Activated CD8-positive, alpha-beta T cell treated with anti-CD3 and anti-CD28 coated beads, Interleukin-2, amount 10 ng/mL, durations not matched to agents 7 days and 5 days (primary cell): Measurements from ENCODE around the gene INTS12. TPM values are rescaled to one million over a fixed set of nuclear protein-coding genes. Genes with fewer than 3 reads are reported as not detected.
A peak's percentile ranks its signal among the peaks of the same experiment; 100 is the strongest.
"Not testable (repeated sequence)": the region's sequence is repeated elsewhere in the genome, so short reads cannot be mapped to it uniquely, and the experiment has no call there.

Experiments used
- ATAC-seq: fragments of 150-1000 bp; cut with Tn5 transposase; one replicate; pipeline ENCODE4 v1.10.0; 2021; ENCODE audit warnings: moderate library complexity
- CTCF ChIA-PET: fragments of 350-600 bp; sonication (Branson Sonifier 250); formaldehyde crosslinking; loops from one replicate; lab custom pipeline; 2021; ENCODE audit warnings: antibody characterized with exemption; lab: Charles Lee
- POLR2A ChIA-PET: fragments of 350-600 bp; sonication (Branson Sonifier 250); formaldehyde crosslinking; loops from one replicate; lab custom pipeline; 2021; ENCODE audit warnings: antibody characterized with exemption; lab: Charles Lee
- DNase-seq: peaks from one replicate; pipeline ENCODE4 v3.0.0-alpha.2; 2020
- H3K27ac Mint-ChIP-seq: one replicate; pipeline ENCODE4 v1.8.0; 2021; ENCODE audit warnings: mild to moderate bottlenecking, mixed read lengths
- H3K27me3 Mint-ChIP-seq: one replicate; pipeline ENCODE4 v1.8.0; 2021; ENCODE audit warnings: low read depth, mixed read lengths
- H3K36me3 Mint-ChIP-seq: one replicate; pipeline ENCODE4 v1.8.0; 2021; ENCODE audit warnings: low read depth, mixed read lengths
- H3K4me1 Mint-ChIP-seq: one replicate; pipeline ENCODE4 v1.8.0; 2021; ENCODE audit warnings: low read depth, mixed read lengths
- H3K4me3 Mint-ChIP-seq: one replicate; pipeline ENCODE4 v1.8.0; 2021; ENCODE audit warnings: mild to moderate bottlenecking, mixed read lengths
- H3K9me3 Mint-ChIP-seq: one replicate; pipeline ENCODE4 v1.8.0; 2022; ENCODE audit warnings: mixed read lengths; ENCODE audit not compliant: insufficient read depth
- total RNA-seq, 2 experiments: library from RNA; stranded (reverse); gene quantifications; one replicate each; pipeline ENCODE4 v1.2.3, GENCODE V29; 2021

Gene INTS12, protein sequence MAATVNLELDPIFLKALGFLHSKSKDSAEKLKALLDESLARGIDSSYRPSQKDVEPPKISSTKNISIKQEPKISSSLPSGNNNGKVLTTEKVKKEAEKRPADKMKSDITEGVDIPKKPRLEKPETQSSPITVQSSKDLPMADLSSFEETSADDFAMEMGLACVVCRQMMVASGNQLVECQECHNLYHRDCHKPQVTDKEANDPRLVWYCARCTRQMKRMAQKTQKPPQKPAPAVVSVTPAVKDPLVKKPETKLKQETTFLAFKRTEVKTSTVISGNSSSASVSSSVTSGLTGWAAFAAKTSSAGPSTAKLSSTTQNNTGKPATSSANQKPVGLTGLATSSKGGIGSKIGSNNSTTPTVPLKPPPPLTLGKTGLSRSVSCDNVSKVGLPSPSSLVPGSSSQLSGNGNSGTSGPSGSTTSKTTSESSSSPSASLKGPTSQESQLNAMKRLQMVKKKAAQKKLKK
- 10 to 100 TPM; 17.1 to 17.5 TPM for total RNA-seq

DNA sequence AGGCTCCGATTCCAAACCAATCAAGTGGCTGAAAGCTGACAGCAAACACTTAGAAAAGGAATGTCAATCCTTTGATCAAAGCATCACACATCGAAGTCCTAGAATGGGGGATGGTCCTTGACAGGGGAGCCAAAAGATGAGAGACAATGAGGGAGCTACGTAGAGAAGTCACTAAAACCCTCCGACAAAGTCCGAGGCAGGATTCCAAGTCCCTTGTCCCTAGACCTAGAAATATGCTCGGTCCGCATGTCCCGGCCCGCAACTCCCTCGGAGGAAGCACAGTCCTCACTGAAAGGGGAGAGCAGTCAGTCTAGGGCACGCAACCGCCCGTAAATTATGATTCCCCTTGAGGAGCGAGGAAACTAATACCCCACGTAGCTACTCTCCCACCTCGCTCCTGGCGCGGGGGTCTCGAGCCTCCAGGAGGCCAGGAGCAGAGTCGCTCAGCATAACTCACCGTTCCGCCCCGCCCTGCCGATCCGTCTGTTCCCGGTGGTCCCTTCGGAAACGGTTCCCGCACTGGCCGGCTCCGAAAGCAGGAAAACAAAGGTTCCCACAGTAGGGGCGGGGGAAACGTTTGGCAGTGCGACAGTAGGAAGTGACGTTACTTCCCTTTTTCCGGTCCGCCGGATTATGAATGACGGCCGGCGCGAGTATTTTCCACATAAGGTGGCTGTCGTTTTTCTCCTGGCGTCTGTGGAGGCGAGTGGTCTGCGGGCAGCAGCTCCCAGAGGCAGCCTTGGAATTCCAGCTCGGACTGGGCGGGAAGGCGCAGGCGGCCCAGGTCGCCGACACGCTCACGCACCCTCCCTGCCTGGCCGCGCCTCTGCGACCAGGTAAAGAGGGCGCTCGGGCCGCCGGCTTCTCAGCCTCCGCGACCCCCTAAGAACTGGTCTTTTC lies at the start of gene INTS12, which contains the start of gene GSTCD:
INTS12 (minus strand) TSS at position 509 of the 900 bp plus-strand sequence. CDS start 8,684 bp downstream, outside the sequence.
GSTCD (plus strand) TSS at position 604 of the 900 bp plus-strand sequence. CDS start 8,830 bp downstream, outside the sequence.
- DNase-seq, result peak; percentile 91
- Mint-ChIP-seq H3K4me1 (peaks cover 22% of the 10 kb centered on the region), H3K9me3 (no peaks in the 10 kb centered on the region), H3K4me3 (peak within 1 kb of the TSS; percentile 99), H3K36me3 (peaks cover 6% of the 10 kb centered on the region), H3K27ac (peak within 1 kb of the TSS; percentile 94), H3K27me3 (no peaks in the 10 kb centered on the region)
- POLR2A ChIA-PET, result interaction anchor here (0.6 to 1.6 kb wide), 4 partner anchors 23 to 1275 kb away, joined by 3 to 7 read pairs (median 4); partner anchors contain the start of gene PPA2
- ATAC-seq, result peak; percentile 92
- CTCF ChIA-PET, result interaction anchor here (1.1 kb wide), 1 partner anchor 234 kb away, joined by 4 read pairs; the partner anchor contains the start of gene PPA2

DNA sequence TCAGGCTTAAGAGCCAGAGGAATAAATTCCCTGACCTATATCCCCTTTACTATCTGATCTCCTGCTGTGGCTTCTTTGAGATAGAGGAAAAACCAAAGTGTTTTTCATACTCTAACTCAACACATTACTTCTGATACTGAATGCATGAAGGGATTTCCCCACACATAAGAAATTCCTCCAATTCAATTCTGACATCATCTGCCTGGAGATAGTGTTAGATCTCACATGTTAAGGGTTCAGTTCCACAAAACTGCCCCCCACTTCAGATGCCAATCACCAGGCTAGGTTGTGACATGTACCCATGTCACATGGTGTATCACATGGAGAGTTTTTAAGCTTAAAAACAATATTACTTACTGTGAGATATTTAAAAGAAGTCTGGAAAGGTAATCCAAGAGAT lies 46.9 kb upstream of the INTS12 start:
- no peak overlapping the region for H3K27ac Mint-ChIP-seq
- DNase-seq (no peak), ATAC-seq (no peak)
- peaks cover 1% of the 10 kb centered on the region for H3K36me3 Mint-ChIP-seq
- H3K27me3 Mint-ChIP-seq, result no peaks in the 10 kb centered on the region
- no peak overlapping the region for H3K4me3 Mint-ChIP-seq
- H3K9me3 Mint-ChIP-seq, result no peaks in the 10 kb centered on the region
- POLR2A ChIA-PET, result no interaction called here
- CTCF ChIA-PET, result no interaction called here
- H3K4me1 Mint-ChIP-seq, result no peaks in the 10 kb centered on the region

DNA sequence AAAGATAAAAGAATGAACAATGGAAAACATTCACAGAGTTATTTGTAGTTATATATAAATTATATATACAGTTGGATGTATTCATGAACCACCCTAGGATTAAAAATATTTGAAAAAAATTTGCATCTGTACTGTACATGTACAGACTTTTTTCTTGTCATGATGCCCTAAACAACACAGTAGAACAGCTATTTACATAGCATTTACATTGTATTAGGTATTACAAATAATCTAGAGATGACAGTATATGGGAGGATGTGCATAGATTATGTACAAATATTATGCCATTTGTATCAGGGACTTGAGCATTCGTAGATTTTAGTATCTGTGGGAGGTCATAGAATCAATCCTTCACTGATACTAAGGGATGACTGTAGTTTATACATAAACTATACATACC lies 44.9 kb upstream of the INTS12 start:
- POLR2A ChIA-PET, result no interaction called here
- Mint-ChIP-seq H3K9me3 (no peaks in the 10 kb centered on the region), H3K4me3 (no peak overlapping the region)

DNA sequence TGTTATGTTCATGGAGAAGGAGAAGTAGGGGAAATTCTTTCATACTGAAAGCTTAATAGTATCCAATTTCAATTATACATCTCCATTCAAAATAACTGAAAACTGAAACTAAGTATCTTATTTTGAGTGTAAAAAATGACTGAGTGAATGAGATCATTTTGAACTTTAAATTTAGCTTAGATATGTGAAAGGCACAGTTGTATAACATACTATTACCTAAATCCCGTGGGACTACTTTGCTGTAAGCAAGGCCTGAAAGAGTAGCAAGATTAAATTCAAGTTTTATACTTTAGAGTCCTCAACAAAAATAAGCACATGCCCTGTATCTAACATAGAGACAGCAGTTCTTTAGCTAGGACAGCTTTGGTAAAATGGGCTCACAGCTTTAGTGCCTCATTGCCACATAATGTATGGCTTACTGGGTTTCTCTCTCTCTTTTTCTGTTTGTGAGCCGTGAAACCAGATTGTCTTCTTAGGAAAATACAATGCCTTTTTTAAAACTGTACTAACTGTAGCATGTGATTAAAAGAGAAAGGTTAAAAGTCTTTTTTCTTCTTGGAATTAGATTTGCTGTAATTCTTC lies 43.3 kb upstream of the INTS12 start:
- Mint-ChIP-seq H3K27ac (no peak overlapping the region), H3K4me1 (no peaks in the 10 kb centered on the region), H3K4me3 (no peak overlapping the region), H3K27me3 (no peaks in the 10 kb centered on the region), H3K9me3 (no peaks in the 10 kb centered on the region), H3K36me3 (peaks cover 1% of the 10 kb centered on the region)
- no peak for DNase-seq
- ChIA-PET POLR2A (no interaction called here), CTCF (no interaction called here)
- no peak for ATAC-seq

More for the DNA sequence above, 44.9 kb upstream of the INTS12 start:
- H3K27ac Mint-ChIP-seq, result no peak overlapping the region
- peaks cover 1% of the 10 kb centered on the region for H3K36me3 Mint-ChIP-seq
- H3K27me3 Mint-ChIP-seq, result no peaks in the 10 kb centered on the region
- ATAC-seq (no peak), DNase-seq (no peak)
- CTCF ChIA-PET, result interaction anchor here (0.7 kb wide), 1 partner anchor 24 kb away, joined by 3 read pairs; no protein-coding TSS in a partner anchor
- no peaks in the 10 kb centered on the region for H3K4me1 Mint-ChIP-seq

DNA sequence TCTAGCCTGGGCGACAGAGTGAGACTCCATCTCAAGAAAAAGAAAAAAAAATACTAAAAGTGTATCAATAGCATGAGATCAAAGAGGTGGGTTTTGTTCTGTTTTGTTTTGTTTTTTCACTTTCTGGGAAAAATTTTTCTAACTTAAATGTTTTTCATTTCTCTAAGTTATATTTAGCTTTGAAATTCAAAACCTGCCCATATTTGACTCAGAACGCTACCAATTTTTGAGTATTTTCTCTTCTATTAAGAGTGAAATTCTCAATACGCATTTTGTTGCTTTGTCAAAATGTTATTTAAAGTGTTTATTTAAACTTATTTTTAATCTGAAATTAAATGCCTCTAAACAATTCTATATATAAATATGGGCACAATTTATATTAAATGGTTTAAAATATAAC lies 39.7 kb upstream of the INTS12 start:
- ChIA-PET CTCF (no interaction called here), POLR2A (no interaction called here)
- Mint-ChIP-seq H3K36me3 (peaks cover 3% of the 10 kb centered on the region), H3K27me3 (no peaks in the 10 kb centered on the region), H3K9me3 (no peaks in the 10 kb centered on the region), H3K4me3 (no peak overlapping the region), H3K4me1 (no peaks in the 10 kb centered on the region), H3K27ac (no peak overlapping the region)
- ATAC-seq, result no peak
- DNase-seq, result no peak

DNA sequence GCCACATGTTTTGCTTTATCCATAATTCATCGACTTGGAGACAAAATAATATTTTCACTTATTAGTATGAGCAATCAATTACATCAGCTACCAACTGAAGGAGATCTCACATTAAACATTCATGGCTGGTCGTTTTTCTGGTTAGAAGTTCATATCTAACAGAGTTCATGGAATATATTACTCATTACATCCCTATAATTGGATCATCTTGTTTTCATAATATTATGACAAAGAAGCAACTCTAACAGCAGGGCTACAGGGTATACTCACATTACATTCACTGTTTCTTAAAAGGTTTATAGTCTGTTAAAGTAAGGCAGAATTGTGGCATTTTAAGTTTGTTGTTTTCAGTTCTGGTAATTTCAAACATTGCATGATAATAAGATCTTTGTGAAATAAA lies 33.1 kb upstream of the INTS12 start:
- H3K9me3 Mint-ChIP-seq, result peaks cover 14% of the 10 kb centered on the region
- no peak overlapping the region for H3K27ac Mint-ChIP-seq
- peaks cover 41% of the 10 kb centered on the region for H3K36me3 Mint-ChIP-seq
- H3K4me3 Mint-ChIP-seq, result no peak overlapping the region
- H3K4me1 Mint-ChIP-seq, result no peaks in the 10 kb centered on the region
- no peak for DNase-seq
- no peaks in the 10 kb centered on the region for H3K27me3 Mint-ChIP-seq
- no peak for ATAC-seq
- POLR2A ChIA-PET, result no interaction called here
- CTCF ChIA-PET, result no interaction called here

DNA sequence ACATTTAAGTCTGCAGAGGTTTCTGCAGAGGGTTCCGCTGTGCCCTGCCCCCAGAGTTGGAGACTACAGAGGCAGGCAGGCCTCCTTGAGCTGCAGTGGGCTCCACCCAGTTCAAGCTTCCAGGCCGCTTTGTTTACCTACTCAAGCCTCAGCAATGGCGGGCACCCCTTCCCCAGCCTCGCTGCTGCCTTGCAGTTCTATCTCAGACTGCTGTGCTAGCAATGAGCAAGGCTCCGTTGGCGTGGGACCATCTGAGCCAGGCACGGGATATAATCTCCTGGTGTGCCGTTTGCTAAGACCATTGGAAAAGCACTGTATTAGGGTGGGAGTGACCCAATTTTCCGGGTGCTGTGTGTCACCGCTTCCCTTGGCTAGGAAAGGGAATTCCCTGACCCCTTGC lies 26.7 kb upstream of the INTS12 start:
- H3K9me3 Mint-ChIP-seq, result peaks cover 14% of the 10 kb centered on the region
- DNase-seq, POLR2A ChIA-PET, H3K27ac Mint-ChIP-seq, CTCF ChIA-PET, H3K27me3 Mint-ChIP-seq, H3K4me3 Mint-ChIP-seq, ATAC-seq, H3K4me1 Mint-ChIP-seq: not testable (repeated sequence)
- peaks cover 81% of the 10 kb centered on the region for H3K36me3 Mint-ChIP-seq

DNA sequence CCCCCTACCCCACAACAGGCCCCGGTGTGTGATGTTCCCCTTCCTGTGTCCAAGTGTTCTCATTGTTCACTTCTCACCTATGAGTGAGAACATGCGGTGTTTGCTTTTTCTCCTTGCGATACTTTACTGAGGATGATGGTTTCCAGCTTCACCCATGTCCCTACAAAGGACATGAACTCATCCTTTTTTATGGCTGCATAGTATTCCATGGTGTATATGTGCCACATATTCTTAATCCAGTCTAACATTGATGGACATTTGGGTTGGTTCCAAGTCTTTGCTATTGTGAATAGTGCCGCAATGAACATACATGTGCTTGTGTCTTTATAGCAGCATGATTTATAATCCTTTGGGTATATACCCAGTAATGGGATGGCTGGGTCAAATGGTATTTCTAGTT lies 21.4 kb upstream of the INTS12 start:
- POLR2A ChIA-PET, H3K27me3 Mint-ChIP-seq, DNase-seq, H3K9me3 Mint-ChIP-seq, ATAC-seq, CTCF ChIA-PET, H3K4me1 Mint-ChIP-seq, H3K27ac Mint-ChIP-seq, H3K4me3 Mint-ChIP-seq: not testable (repeated sequence)
- H3K36me3 Mint-ChIP-seq, result peaks cover 61% of the 10 kb centered on the region

DNA sequence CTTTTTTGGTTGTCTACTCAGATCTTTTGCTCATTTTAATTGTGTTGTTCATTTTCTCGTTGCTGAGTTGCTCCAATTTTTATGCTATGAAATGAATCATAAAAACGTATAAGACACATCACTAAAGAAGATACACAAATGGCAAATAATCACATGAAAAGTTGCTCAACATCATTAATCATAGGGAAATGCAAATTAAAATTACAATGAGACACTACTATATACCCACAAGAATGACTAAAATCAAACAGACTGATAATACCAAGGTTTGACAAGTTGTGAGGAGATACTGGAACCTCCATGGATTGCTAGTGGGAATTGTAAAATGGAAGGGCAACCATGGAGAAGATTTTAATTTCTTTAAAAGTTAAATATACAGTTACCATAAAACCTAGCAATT lies 17.1 kb upstream of the INTS12 start:
- DNase-seq, result no peak
- Mint-ChIP-seq H3K36me3 (peaks cover 31% of the 10 kb centered on the region), H3K4me3 (no peak overlapping the region), H3K9me3 (no peaks in the 10 kb centered on the region), H3K27me3 (no peaks in the 10 kb centered on the region), H3K4me1 (no peaks in the 10 kb centered on the region), H3K27ac (no peak overlapping the region)
- ChIA-PET CTCF (no interaction called here), POLR2A (no interaction called here)
- ATAC-seq, result no peak

DNA sequence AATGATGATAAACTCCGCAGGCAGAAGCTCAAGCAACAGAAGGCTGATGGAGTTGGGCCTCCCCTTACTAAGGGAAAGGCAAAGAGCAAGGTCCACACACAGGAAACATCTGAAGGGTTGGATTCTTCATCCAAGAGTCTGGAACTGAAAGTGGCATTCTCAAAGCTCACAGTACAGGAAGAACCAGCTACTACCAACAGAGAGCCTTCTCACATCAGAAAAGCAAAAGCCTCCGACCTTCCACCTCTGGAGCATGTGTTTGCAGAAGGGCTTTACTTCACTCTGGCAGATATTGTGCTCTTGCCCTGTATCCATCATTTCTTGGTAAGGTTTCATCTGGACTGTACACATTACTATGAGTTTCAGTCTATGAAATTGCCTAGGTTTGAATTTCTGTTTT lies 10.7 kb upstream of the INTS12 start:
- ChIA-PET POLR2A (interaction anchor here (0.8 kb wide), 1 partner anchor 14 kb away, joined by 3 read pairs; no protein-coding TSS in a partner anchor), CTCF (no interaction called here)
- H3K4me1 Mint-ChIP-seq, result no peaks in the 10 kb centered on the region
- H3K9me3 Mint-ChIP-seq, result no peaks in the 10 kb centered on the region
- H3K27ac Mint-ChIP-seq, result no peak overlapping the region
- H3K27me3 Mint-ChIP-seq, result no peaks in the 10 kb centered on the region
- H3K36me3 Mint-ChIP-seq, result peaks cover 12% of the 10 kb centered on the region
- no peak for DNase-seq
- H3K4me3 Mint-ChIP-seq, result no peak overlapping the region
- no peak for ATAC-seq

DNA sequence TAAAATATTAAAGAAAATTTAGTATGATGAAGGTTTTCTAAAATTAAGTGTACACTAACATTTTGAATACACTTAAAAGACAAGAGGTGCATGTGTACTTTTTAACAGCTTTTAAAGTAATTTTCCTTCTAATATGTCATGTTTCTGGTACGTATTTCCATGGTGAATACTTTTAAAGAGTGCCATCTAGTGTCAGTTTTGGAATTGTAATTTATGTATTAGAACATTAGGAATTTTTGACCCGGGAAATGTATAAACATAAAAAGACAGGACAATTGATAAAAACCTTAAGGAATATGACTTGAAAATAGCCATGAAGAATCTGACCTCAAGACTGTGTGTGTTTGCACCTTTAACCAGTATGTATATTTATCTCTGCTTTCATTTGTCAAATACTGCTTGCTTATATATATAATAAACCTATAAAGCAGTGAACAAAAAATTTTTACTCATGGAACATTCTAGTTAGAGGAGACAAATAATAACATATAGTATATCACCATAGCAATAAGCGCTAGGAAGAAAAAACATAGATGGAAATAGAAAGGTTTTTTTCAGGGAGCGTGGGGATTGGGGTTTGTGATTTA lies 7.3 kb upstream of the INTS12 start:
- DNase-seq (no peak), ATAC-seq (no peak)
- Mint-ChIP-seq H3K4me3 (no peak overlapping the region), H3K9me3 (no peaks in the 10 kb centered on the region), H3K4me1 (no peaks in the 10 kb centered on the region), H3K36me3 (peaks cover 8% of the 10 kb centered on the region), H3K27ac (no peak overlapping the region), H3K27me3 (no peaks in the 10 kb centered on the region)
- ChIA-PET CTCF (interaction anchor here (0.6 to 1.5 kb wide), 5 partner anchors 17 to 242 kb away, joined by 3 read pairs; partner anchors contain the start of gene PPA2), POLR2A (no interaction called here)
